HG02943 (cell line): ENCODE measurements around the gene F11R.
"Not testable (repeated sequence)": the region's sequence is repeated elsewhere in the genome, so short reads cannot be mapped to it uniquely, and the experiment has no call there.

ENCODE experiments used
- ATAC-seq: cut with Tn5 transposase; IDR thresholded peaks from one replicate; pipeline ENCODE4 v1.9.1; 2021; ENCODE audit warnings: mild to moderate bottlenecking, low read depth, moderate library complexity; ENCODE audit not compliant: unreplicated experiment

Gene F11R

GRCh38 chr1:161016683-161017082 lies 4.3 kb downstream of the F11R start:
- ATAC-seq: not testable (repeated sequence)

- ATAC-seq: peak; percentile 68
Measured at GRCh38 chr1:161013488-161014230, 7.3 kb downstream of the F11R start.

GRCh38 chr1:161013131-161013487 lies 7.8 kb downstream of the F11R start:
- ATAC-seq: no peak

GRCh38 chr1:161012420-161012819 lies 8.5 kb downstream of the F11R start:
- no peak for ATAC-seq

- no peak for ATAC-seq
Measured at GRCh38 chr1:161009602-161010211, 11.2 kb downstream of the F11R start.

GRCh38 chr1:161008869-161009510 lies 12.0 kb downstream of the F11R start:
- ATAC-seq: no peak

GRCh38 chr1:161007369-161007768 lies 13.6 kb downstream of the F11R start:
- ATAC-seq: no peak

- ATAC-seq: no peak
Measured at GRCh38 chr1:161006563-161006962, 14.4 kb downstream of the F11R start.

GRCh38 chr1:161001525-161001924 lies 19.4 kb downstream of the F11R start:
- ATAC-seq: no peak

- no peak for ATAC-seq
Measured at GRCh38 chr1:161000736-161001480, 20.0 kb downstream of the F11R start.

- ATAC-seq: no peak
Measured at GRCh38 chr1:160999376-160999775, 21.6 kb downstream of the F11R start.

- no peak for ATAC-seq
Measured at GRCh38 chr1:160997323-160998038, 23.5 kb downstream of the F11R start.

- ATAC-seq: no peak
Measured at GRCh38 chr1:160996178-160996577, 24.8 kb downstream of the F11R start.

GRCh38 chr1:160993544-160994193 lies 27.3 kb downstream of the F11R start:
- ATAC-seq: no peak

- not testable (repeated sequence) for ATAC-seq
Measured at GRCh38 chr1:160992036-160992435, 28.9 kb downstream of the F11R start.

- ATAC-seq: no peak
Measured at GRCh38 chr1:160987359-160988050, 33.4 kb downstream of the F11R start.

- ATAC-seq: no peak
Measured at GRCh38 chr1:160985723-160986122, 35.2 kb downstream of the F11R start.

GRCh38 chr1:160981584-160982411 lies 39.2 kb downstream of the F11R start:
- no peak for ATAC-seq

- ATAC-seq: no peak
Measured at GRCh38 chr1:160979286-160979685, 41.7 kb downstream of the F11R start.
